TTC549 (cell line): ENCODE measurements around the gene CTIF.

Experiments used
- FAIRE-seq: peaks from 2 replicates; lab custom pipeline; 2012; peaks lifted over from hg19 to GRCh38; lab: Jason Lieb, UNC

The CTIF gene

DNA sequence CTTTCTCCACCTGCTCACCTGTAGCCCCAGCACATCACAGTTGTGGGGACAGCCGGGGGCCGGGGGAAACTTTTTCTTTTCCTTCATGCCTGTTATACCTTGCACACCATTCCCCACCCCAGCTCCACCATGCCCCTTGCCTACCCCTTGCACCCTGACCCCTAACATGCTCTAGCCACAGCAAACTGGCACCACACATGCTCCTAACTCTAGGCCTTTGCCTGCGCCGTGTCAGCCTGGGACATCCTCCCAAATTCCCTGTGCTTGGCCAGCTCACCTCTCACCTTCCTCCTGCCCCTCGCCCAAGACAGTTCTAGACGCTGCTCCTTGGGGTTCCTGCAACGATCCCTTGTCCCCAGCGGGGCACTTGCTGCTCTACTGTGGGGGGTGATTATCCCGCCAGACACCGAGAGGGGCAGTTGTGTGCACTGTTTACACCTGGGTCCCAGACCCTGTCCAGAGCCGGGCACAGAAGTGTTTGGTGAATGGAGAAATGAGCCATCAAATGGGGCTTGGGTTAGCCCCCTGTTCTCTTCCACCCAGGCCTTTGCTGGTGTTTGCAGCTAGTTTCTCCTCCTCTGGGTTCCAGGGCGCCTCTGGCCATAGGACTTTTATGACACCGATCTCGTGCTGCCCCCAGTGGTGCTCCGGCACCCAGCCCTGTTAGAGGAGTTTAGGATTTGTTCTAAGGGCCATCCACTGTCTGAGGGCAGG, 129.8 kb downstream of the CTIF start:
- FAIRE-seq = no peak

DNA sequence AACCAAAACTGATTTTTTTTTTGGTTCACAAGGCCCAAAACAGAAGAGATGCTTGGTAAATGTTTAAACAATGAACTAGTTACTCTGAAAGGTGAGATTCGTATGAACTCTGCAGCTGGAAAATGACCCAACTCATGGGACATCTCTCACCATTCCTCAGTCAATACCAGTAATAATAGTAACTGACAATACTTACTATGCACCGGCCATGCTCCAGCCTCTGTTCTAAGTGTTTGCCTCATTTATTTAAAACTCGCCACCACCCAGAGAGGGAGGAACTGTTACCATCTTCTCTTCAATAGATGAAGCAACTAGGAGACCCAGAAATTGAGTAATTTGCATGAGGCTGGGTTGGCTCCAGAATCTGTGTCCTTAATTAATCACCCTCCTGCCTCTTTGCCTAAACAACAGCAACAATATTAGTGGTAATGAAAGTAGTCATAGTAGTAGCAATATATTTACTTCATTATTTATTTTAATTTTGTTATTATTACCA, 130.4 kb downstream of the CTIF start:
- no peak for FAIRE-seq

DNA sequence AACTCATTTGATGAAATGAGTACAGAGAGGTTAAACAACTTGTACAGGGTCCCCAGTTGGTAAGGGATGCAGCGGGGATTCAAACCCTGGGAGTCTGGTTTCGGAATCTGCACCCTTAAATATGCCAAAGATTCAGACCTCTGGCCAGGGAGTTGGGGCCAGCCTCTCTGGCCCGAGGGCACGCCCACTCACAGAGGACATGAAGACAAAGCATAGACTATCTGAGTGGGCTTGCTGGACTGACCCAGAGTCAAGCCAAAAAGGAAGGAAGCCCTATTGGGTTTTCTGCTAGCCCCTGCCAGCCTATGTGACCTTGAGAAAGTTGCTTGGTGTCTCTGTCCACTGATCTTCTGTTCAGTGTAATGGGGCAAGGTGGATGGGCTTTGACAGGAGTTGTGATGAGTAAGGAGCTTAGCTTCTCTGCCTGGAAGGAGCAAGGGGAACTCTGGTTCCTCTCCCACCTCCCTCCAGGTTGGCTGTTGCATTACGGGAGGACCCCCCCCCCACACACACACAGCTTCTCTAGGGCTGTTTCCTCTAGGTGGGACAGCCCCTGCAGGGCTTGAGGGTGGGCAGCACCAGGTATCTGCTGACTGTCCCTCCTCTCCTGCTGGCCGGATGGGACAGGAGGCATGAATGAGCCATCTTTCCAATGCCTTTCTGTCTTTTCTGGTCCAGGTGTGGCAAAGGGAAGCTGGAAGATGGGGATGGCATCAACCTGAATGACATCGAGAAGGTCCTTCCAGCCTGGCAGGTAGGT, 131.3 kb downstream of the CTIF start:
- no peak for FAIRE-seq

- FAIRE-seq = no peak
Measured at GRCh38 chr18:48670751-48671560, 132.1 kb downstream of the CTIF start.

DNA sequence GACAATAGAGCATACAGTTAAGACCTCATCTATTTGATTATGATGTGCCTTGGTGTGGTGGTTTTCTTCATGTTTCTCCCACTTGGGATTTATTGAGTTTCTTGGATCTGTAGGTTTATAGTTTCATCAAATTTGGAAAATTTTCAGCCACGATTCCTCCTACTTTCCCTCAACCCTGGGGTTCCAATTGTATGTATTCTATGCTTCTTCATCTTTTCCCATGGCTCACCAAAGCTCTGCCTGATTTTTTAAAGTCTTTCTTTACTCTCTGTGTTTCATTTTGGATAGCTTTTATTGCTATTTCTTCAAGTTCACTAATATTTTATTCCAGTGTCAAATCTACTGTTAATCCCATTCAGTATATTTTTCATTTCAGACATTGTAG, 132.7 kb downstream of the CTIF start:
- no peak for FAIRE-seq

DNA sequence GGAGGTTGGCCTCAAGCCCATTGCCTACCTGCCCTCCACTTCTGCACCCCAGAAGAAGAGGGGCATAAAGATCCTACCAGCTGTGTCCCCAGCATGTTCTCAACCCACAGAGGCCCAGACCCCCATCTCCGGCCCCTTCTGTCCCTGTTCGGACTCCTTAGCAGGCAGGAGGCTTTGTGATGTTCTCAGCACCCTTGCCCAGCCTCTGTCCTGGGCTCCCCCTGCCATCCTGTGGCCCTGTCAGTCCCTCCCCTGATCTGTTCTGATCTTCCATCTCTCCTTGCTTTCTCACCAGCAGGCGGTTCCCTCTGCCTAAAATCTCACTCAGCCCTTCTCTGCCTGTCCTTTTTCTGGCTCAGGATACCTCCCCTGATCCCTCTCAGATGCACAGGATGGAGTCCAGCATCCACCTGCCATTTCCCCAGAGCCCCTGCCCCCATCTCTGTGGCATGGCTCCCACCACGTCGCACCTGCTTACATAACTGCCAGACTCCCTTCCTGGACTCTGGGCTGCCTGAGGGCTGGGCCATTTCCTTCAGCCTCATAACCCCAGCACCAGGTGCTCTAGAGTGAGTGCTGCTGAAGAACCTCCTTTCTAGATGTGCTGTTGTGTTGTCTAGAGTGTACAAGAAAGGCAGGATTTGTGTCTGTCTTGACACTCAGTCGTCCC, 134.0 kb downstream of the CTIF start:
- no peak for FAIRE-seq

GRCh38 chr18:48673456-48673852, 134.6 kb downstream of the CTIF start:
- FAIRE-seq = no peak

GRCh38 chr18:48673853-48674721, 135.3 kb downstream of the CTIF start:
- no peak for FAIRE-seq

GRCh38 chr18:48674758-48675351, 136.0 kb downstream of the CTIF start:
- no peak for FAIRE-seq

DNA sequence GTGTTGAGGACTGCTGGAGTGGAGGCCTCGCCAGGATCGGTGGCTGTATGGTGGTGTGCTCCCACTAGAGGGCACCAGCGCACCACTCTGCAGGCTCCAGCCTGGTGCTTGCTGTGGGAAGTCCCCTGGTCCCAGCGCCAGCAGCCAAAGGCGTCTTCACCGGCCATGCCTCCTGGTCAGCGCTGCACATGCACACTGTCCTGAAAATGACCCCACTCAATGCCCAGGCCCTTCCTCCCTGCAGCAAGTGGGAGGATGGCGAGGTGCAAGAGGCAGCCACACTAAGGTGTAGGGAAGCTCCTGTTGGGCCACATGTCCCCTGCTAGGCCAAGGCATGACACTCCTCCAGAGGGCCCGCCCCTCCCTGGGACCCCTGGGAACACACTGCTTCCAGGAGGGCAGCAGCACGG, 136.5 kb downstream of the CTIF start:
- FAIRE-seq = no peak

DNA sequence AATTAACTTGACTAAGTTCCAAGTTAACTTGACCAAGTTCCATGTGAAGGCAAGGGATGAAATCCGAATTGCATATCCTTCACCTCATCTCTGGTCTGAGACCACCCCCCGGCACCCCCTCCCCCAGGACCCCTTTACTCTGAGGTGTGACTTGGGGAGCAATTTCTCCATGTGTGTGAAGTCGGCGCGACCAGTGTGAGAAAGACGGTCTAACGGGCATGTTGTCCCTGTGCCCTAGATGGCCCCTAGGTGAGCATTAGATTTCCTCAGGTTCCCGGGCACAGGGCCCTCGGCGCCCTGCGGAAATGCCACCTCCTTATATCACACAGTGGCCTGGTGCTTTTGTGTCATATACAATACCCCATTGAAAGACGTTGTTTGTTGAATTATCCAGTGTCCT, 137.1 kb downstream of the CTIF start:
- no peak for FAIRE-seq

GRCh38 chr18:48676346-48676745, 137.5 kb downstream of the CTIF start:
- no peak for FAIRE-seq

DNA sequence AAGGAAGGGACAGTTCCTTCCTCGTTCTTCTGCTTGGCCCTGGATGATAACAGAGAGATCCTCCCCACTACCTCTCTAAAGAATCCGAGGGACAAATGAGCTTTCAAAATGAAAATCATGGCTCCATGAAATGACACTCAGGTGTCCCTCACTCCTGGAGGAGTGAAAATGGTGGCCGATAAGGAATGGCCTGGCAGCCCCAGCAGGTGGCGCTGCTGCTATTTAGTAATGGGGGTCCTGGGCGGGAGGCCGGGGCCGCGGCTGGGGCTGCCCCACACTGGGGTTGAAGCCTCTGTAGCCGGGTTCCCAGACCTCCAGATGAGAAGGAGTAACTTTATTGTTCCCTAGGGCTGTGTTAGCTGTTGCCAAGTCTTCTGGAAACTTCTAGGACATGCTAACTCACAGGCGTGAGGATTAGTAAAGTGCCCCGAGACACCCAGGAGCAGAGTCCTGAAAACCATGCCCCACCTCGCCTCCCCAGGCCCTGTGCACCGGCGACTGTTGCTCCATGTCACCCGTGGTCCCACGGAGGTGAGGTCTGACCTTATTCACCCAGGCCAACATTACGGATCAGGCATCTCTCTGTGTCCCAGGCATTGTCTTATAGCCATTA, 138.0 kb downstream of the CTIF start:
- no peak for FAIRE-seq

DNA sequence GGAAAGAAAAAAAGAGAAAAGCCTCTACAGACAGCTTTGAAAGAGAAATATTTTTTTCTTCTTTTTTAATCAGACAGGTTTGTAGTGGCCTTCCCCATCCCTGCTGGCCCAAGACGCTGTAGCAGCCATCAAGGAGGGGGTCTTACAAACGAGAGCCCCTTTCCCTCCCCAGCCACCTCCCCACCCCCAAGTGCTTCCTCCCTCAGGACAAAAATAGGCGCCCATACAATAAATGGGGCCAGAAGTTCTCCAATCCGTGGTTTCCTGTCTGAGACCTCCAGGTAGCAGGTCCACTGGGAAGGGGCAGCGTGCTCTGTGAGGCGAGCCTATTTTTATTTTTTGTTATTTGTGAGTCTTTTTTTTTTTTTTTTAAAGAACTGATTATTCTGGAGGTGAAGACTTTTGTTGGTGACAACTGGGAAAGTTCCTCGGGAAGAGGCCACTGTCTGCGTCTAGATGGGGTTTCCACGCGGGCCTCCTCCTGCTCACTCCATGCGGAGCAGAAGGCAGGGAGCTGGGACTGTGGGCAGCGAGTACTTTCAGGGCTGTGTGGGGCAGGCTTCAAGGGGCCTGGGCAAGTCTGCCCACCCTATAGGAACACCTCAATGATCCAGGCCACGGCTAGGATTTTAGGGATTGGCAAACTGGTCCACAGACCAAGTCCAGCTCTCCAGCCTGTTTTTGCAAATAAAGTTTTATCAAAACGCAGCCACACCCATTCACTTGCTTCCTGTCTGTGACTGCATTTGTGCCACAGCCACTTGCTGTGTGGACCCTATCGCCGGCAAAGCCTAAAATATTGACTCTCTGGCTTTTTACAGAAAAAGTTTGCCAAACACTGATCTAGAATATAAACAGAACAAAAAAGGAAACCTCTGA, 139.6 kb downstream of the CTIF start:
- FAIRE-seq = no peak

- FAIRE-seq = no peak
Measured at GRCh38 chr18:48679236-48679635, 140.4 kb downstream of the CTIF start.

GRCh38 chr18:48680339-48681250, 141.8 kb downstream of the CTIF start:
- FAIRE-seq = no peak

DNA sequence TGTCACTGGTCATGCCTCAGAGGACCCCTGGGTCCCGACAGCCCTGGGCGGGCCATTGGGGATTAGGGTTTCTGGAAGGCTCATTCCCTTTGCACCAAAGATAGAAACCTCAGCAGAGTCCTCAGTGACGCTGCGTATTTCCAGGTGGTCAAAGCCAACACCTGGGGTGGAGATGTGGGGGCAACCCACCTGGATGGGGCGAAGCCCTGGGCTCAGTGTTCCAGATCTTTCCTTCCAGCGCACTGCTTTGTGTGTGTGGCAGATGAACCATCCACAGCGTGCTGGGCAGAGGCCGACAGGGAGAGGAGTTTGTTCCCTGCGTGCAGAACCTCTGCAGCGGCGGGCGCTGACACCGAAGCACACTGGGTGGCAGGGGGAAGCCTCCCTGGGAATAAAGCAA, 143.9 kb downstream of the CTIF start:
- FAIRE-seq = no peak

DNA sequence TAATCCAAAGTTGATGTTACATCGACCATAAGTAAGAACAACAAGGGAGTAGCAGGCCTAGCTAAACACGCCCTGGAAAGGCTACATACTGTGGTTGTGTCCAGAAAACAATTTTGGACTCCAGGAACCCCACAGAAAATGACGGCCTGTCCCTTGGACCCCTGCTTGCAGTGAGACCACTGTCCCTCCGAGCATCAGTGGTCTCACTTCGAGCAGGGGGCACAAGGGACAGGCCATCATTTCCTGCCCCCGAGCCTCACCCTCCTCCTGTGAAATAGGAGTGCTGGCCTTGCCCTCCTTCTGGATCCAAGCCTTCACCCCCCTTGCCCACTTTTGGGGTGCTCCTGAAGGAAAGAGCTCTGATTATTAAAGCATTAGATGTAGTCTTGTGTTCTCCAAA, 144.4 kb downstream of the CTIF start:
- FAIRE-seq = no peak
